ENCODE results near the gene OCA2. TPM values are rescaled to one million over a fixed set of nuclear protein-coding genes. Genes with fewer than 3 reads are reported as not detected.

The OCA2 gene
- polyA plus RNA-seq, 1 donor (not counting 4 experiments of a cell fraction or from before 2014, with no cell fraction given): 0.05 TPM

DNA sequence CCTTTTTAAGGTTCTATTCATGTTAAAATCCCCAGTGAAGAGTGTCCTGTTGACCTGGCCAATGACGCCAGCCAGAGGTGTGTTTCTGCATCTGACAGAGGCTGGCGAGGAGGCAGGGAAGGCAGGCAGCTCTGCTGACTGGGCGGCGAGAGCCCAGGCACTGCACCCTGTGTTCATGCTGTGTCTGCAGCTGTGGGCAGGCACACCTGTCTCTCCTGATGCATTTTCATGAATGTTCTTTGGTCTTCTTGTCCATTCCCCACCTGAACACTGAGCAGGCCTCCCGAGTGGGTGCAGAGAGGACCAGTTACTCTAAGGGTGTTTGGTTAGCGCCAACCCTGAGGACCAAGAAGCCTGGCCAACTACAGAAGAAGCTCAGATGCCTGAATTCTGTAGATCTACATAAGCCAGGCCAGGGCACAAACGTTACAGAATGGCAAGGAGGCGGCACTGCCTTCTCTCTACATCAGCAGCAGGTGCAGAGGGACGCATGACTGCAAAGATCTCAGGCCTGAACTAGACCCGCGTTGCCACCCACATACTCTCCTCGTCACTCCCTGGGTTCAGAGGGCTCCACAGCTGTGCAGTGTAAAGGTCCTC is 233.7 kb downstream of the OCA2 start:
- H3K9me3 ChIP-seq (ENCODE audit: control insufficient read depth, low read depth, low read length): no peaks in the 10 kb centered on the region

DNA sequence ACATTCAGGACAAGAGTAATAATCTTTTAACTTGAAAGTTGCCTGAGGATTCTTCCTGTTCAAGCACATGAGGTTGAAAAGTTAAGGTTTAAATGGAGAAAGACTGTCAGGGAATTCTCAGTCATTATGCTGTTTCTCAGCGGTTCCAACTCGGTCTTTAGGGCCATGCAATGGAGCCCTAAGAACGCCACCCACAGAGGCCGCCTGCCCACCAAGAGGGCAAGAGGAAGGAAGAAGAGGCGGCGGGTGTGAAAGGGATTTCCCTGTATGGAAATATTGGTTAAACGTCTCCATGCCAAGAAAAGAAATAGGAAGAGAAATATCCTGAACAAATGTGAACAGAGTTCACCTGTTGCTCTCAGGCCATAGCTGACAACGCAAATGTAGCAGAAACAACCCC is 234.4 kb downstream of the OCA2 start:
- Histone ChIP-seq H3K79me2 (ENCODE audit: control insufficient read depth, insufficient read depth, low read length) (no peaks in the 10 kb centered on the region), H3K9ac (ENCODE audit: control insufficient read depth, extremely low read depth, insufficient read depth, low read length) (no peak overlapping the region), H3K4me2 (ENCODE audit: control insufficient read depth, extremely low read depth, insufficient read depth, low read depth, low read length) (no peak overlapping the region), H3K9me3 (ENCODE audit: control insufficient read depth, low read depth, low read length) (no peaks in the 10 kb centered on the region), H3K4me1 (ENCODE audit: control insufficient read depth, extremely low read depth, insufficient read depth, low read length) (peaks cover 3% of the 10 kb centered on the region), H2AFZ (ENCODE audit: control insufficient read depth, low read length) (no peak overlapping the region), H3K4me3 (ENCODE audit: control insufficient read depth in 2 of 3, extremely low read depth in 1 of 3, insufficient read depth in 2 of 3, low read depth in 1 of 3, low read length in 3 of 3) (no peak overlapping the region), H3K36me3 (ENCODE audit: control insufficient read depth in 2 of 2, extremely low read depth in 1 of 2, insufficient read depth in 2 of 2, low read length in 2 of 2) (no peaks in the 10 kb centered on the region), H3K27me3 (ENCODE audit: control insufficient read depth, extremely low read depth, insufficient read depth, low read length) (no peaks in the 10 kb centered on the region), H3K9me1 (ENCODE audit: control insufficient read depth, extremely low read depth, insufficient read depth, low read length) (no peaks in the 10 kb centered on the region), H4K20me1 (ENCODE audit: control insufficient read depth, extremely low read depth, insufficient read depth, low read length) (no peaks in the 10 kb centered on the region), H3K27ac (ENCODE audit: control insufficient read depth, insufficient read depth, low read length) (no peak overlapping the region)
- TF ChIP-seq, protein P1, sequence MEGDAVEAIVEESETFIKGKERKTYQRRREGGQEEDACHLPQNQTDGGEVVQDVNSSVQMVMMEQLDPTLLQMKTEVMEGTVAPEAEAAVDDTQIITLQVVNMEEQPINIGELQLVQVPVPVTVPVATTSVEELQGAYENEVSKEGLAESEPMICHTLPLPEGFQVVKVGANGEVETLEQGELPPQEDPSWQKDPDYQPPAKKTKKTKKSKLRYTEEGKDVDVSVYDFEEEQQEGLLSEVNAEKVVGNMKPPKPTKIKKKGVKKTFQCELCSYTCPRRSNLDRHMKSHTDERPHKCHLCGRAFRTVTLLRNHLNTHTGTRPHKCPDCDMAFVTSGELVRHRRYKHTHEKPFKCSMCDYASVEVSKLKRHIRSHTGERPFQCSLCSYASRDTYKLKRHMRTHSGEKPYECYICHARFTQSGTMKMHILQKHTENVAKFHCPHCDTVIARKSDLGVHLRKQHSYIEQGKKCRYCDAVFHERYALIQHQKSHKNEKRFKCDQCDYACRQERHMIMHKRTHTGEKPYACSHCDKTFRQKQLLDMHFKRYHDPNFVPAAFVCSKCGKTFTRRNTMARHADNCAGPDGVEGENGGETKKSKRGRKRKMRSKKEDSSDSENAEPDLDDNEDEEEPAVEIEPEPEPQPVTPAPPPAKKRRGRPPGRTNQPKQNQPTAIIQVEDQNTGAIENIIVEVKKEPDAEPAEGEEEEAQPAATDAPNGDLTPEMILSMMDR (optimal IDR thresholded peaks at IDR 0.05 in 1 of 3, IDR thresholded peaks at IDR 0.05 in 1 of 3, conservative IDR thresholded peaks at IDR 0.05 in 1 of 3; ENCODE audit: extremely low read depth in 1 of 3, insufficient read depth in 2 of 3, low read length in 3 of 3): no peak
- no peak for TF ChIP-seq EZH2 (IDR thresholded peaks at IDR 0.05; ENCODE audit: low read length)
- dilution Hi-C loops (cut with MboI; ENCODE audit: extremely low pct_ligation_motif_present, low sequenced_read_pairs): no loop called here
- no peak for DNase-seq (ENCODE audit: low read depth, low spot score)
- FAIRE-seq: no peak

More for the DNA sequence above, 233.7 kb downstream of the OCA2 start:
- no peak for DNase-seq (ENCODE audit: low read depth, low spot score)
- Histone ChIP-seq H3K36me3 (ENCODE audit: control insufficient read depth in 2 of 2, extremely low read depth in 1 of 2, insufficient read depth in 2 of 2, low read length in 2 of 2) (no peaks in the 10 kb centered on the region), H3K4me2 (ENCODE audit: control insufficient read depth, extremely low read depth, insufficient read depth, low read depth, low read length) (no peak overlapping the region), H3K4me1 (ENCODE audit: control insufficient read depth, extremely low read depth, insufficient read depth, low read length) (peaks cover 4% of the 10 kb centered on the region), H3K9ac (ENCODE audit: control insufficient read depth, extremely low read depth, insufficient read depth, low read length) (no peak overlapping the region), H3K27ac (ENCODE audit: control insufficient read depth, insufficient read depth, low read length) (no peak overlapping the region), H3K27me3 (ENCODE audit: control insufficient read depth, extremely low read depth, insufficient read depth, low read length) (no peaks in the 10 kb centered on the region), H4K20me1 (ENCODE audit: control insufficient read depth, extremely low read depth, insufficient read depth, low read length) (no peaks in the 10 kb centered on the region), H2AFZ (ENCODE audit: control insufficient read depth, low read length) (no peak overlapping the region), H3K4me3 (ENCODE audit: control insufficient read depth in 2 of 3, extremely low read depth in 1 of 3, insufficient read depth in 2 of 3, low read depth in 1 of 3, low read length in 3 of 3) (no peak overlapping the region), H3K9me1 (ENCODE audit: control insufficient read depth, extremely low read depth, insufficient read depth, low read length) (no peaks in the 10 kb centered on the region), H3K79me2 (ENCODE audit: control insufficient read depth, insufficient read depth, low read length) (no peaks in the 10 kb centered on the region)
- dilution Hi-C loops (cut with MboI; ENCODE audit: extremely low pct_ligation_motif_present, low sequenced_read_pairs): no loop called here
- no peak for FAIRE-seq
- TF ChIP-seq, protein P1 (optimal IDR thresholded peaks at IDR 0.05 in 1 of 3, IDR thresholded peaks at IDR 0.05 in 1 of 3, conservative IDR thresholded peaks at IDR 0.05 in 1 of 3; ENCODE audit: extremely low read depth in 1 of 3, insufficient read depth in 2 of 3, low read length in 3 of 3): no peak
- TF ChIP-seq EZH2 (IDR thresholded peaks at IDR 0.05; ENCODE audit: low read length): no peak
